Measurements from ENCODE around the gene UMPS. TPM values are rescaled to one million over a fixed set of nuclear protein-coding genes. Genes with fewer than 3 reads are reported as not detected.

UMPS gene
- total RNA-seq, 1 experiment from 2014 or later: 17.4 TPM

GRCh38 chr3:124774841-124775402 lies 44.7 kb downstream of the UMPS start:
- H3K9me3 ChIP-seq (ENCODE audit: low read length): no peaks in the 10 kb centered on the region

GRCh38 chr3:124775877-124776276 lies 45.6 kb downstream of the UMPS start:
- Histone ChIP-seq H3K27ac (ENCODE audit: low read length) (no peak overlapping the region), H3K79me2 (ENCODE audit: low read length) (no peaks in the 10 kb centered on the region), H3K9me2 (replicated peaks; ENCODE audit: insufficient read depth, low read length) (no peaks in the 10 kb centered on the region), H3K4me2 (ENCODE audit: low read depth, low read length, poor library complexity, severe bottlenecking) (no peak overlapping the region), H3K4me1 (ENCODE audit: low read length) (no peaks in the 10 kb centered on the region), H4K20me1 (ENCODE audit: insufficient read depth, low read depth, low read length) (no peaks in the 10 kb centered on the region), H3K9ac (ENCODE audit: low read length) (no peak overlapping the region), H3K36me3 (ENCODE audit: insufficient read depth, low read length) (no peaks in the 10 kb centered on the region), H3K4me3 (ENCODE audit: low read length) (no peak overlapping the region), H3K9me3 (ENCODE audit: low read length) (no peaks in the 10 kb centered on the region), H2AFZ (ENCODE audit: low read length) (no peak overlapping the region), H3K27me3 (ENCODE audit: low read length) (no peaks in the 10 kb centered on the region)
- DNase-seq: no peak

More at GRCh38 chr3:124774841-124775402, 44.7 kb downstream of the UMPS start:
- peak; percentile 31 for DNase-seq
- Histone ChIP-seq H3K27me3 (ENCODE audit: low read length) (no peaks in the 10 kb centered on the region), H3K4me3 (ENCODE audit: low read length) (no peak overlapping the region), H3K36me3 (ENCODE audit: insufficient read depth, low read length) (no peaks in the 10 kb centered on the region), H4K20me1 (ENCODE audit: insufficient read depth, low read depth, low read length) (no peaks in the 10 kb centered on the region), H3K79me2 (ENCODE audit: low read length) (no peaks in the 10 kb centered on the region), H3K4me2 (ENCODE audit: low read depth, low read length, poor library complexity, severe bottlenecking) (no peak overlapping the region), H3K9ac (ENCODE audit: low read length) (no peak overlapping the region), H3K4me1 (ENCODE audit: low read length) (no peaks in the 10 kb centered on the region), H3K27ac (ENCODE audit: low read length) (no peak overlapping the region), H2AFZ (ENCODE audit: low read length) (no peak overlapping the region), H3K9me2 (replicated peaks; ENCODE audit: insufficient read depth, low read length) (no peaks in the 10 kb centered on the region)

GRCh38 chr3:124776856-124777255 lies 46.6 kb downstream of the UMPS start:
- Histone ChIP-seq H3K4me1 (ENCODE audit: low read length) (no peaks in the 10 kb centered on the region), H3K4me2 (ENCODE audit: low read depth, low read length, poor library complexity, severe bottlenecking) (no peak overlapping the region), H3K9me3 (ENCODE audit: low read length) (no peaks in the 10 kb centered on the region), H3K27ac (ENCODE audit: low read length) (no peak overlapping the region), H3K4me3 (ENCODE audit: low read length) (no peak overlapping the region), H2AFZ (ENCODE audit: low read length) (no peak overlapping the region), H3K36me3 (ENCODE audit: insufficient read depth, low read length) (no peaks in the 10 kb centered on the region), H3K27me3 (ENCODE audit: low read length) (no peaks in the 10 kb centered on the region), H3K9me2 (replicated peaks; ENCODE audit: insufficient read depth, low read length) (no peaks in the 10 kb centered on the region), H3K79me2 (ENCODE audit: low read length) (no peaks in the 10 kb centered on the region), H3K9ac (ENCODE audit: low read length) (no peak overlapping the region), H4K20me1 (ENCODE audit: insufficient read depth, low read depth, low read length) (no peaks in the 10 kb centered on the region)
- DNase-seq: peak; percentile 33

GRCh38 chr3:124777762-124778470 lies 47.7 kb downstream of the UMPS start:
- Histone ChIP-seq H3K4me2 (ENCODE audit: low read depth, low read length, poor library complexity, severe bottlenecking) (no peak overlapping the region), H2AFZ (ENCODE audit: low read length) (no peak overlapping the region), H3K27ac (ENCODE audit: low read length) (no peak overlapping the region), H3K4me1 (ENCODE audit: low read length) (no peaks in the 10 kb centered on the region), H3K27me3 (ENCODE audit: low read length) (no peaks in the 10 kb centered on the region), H3K9me3 (ENCODE audit: low read length) (no peaks in the 10 kb centered on the region), H4K20me1 (ENCODE audit: insufficient read depth, low read depth, low read length) (no peaks in the 10 kb centered on the region), H3K79me2 (ENCODE audit: low read length) (no peaks in the 10 kb centered on the region), H3K9ac (ENCODE audit: low read length) (no peak overlapping the region), H3K9me2 (replicated peaks; ENCODE audit: insufficient read depth, low read length) (no peaks in the 10 kb centered on the region), H3K4me3 (ENCODE audit: low read length) (no peak overlapping the region), H3K36me3 (ENCODE audit: insufficient read depth, low read length) (no peaks in the 10 kb centered on the region)
- no peak for DNase-seq

- H2AFZ ChIP-seq (ENCODE audit: low read length): no peak overlapping the region
- H3K27me3 ChIP-seq (ENCODE audit: low read length): no peaks in the 10 kb centered on the region
- H3K9ac ChIP-seq (ENCODE audit: low read length): no peak overlapping the region
- no peak overlapping the region for H3K27ac ChIP-seq (ENCODE audit: low read length)
- no peaks in the 10 kb centered on the region for H4K20me1 ChIP-seq (ENCODE audit: insufficient read depth, low read depth, low read length)
- H3K4me2 ChIP-seq (ENCODE audit: low read depth, low read length, poor library complexity, severe bottlenecking): no peak overlapping the region
- H3K9me3 ChIP-seq (ENCODE audit: low read length): no peaks in the 10 kb centered on the region
- H3K4me1 ChIP-seq (ENCODE audit: low read length): no peaks in the 10 kb centered on the region
- H3K4me3 ChIP-seq (ENCODE audit: low read length): no peak overlapping the region
- H3K79me2 ChIP-seq (ENCODE audit: low read length): no peaks in the 10 kb centered on the region
- no peaks in the 10 kb centered on the region for H3K9me2 ChIP-seq (replicated peaks; ENCODE audit: insufficient read depth, low read length)
- DNase-seq: no peak
- no peaks in the 10 kb centered on the region for H3K36me3 ChIP-seq (ENCODE audit: insufficient read depth, low read length)
Observed at GRCh38 chr3:124779116-124779515, 48.9 kb downstream of the UMPS start.

- no peaks in the 10 kb centered on the region for H3K79me2 ChIP-seq (ENCODE audit: low read length)
- no peak overlapping the region for H3K27ac ChIP-seq (ENCODE audit: low read length)
- H3K9me3 ChIP-seq (ENCODE audit: low read length): no peaks in the 10 kb centered on the region
- no peaks in the 10 kb centered on the region for H3K4me1 ChIP-seq (ENCODE audit: low read length)
- H2AFZ ChIP-seq (ENCODE audit: low read length): no peak overlapping the region
- H3K4me2 ChIP-seq (ENCODE audit: low read depth, low read length, poor library complexity, severe bottlenecking): no peak overlapping the region
- H3K36me3 ChIP-seq (ENCODE audit: insufficient read depth, low read length): no peaks in the 10 kb centered on the region
- no peak overlapping the region for H3K4me3 ChIP-seq (ENCODE audit: low read length)
- H4K20me1 ChIP-seq (ENCODE audit: insufficient read depth, low read depth, low read length): no peaks in the 10 kb centered on the region
- no peak for DNase-seq
- no peak overlapping the region for H3K9ac ChIP-seq (ENCODE audit: low read length)
- no peaks in the 10 kb centered on the region for H3K9me2 ChIP-seq (replicated peaks; ENCODE audit: insufficient read depth, low read length)
- no peaks in the 10 kb centered on the region for H3K27me3 ChIP-seq (ENCODE audit: low read length)
Observed at GRCh38 chr3:124779751-124780191, 49.5 kb downstream of the UMPS start.

- H3K4me1 ChIP-seq (ENCODE audit: low read length): no peaks in the 10 kb centered on the region
- H3K79me2 ChIP-seq (ENCODE audit: low read length): no peaks in the 10 kb centered on the region
- H3K9me3 ChIP-seq (ENCODE audit: low read length): no peaks in the 10 kb centered on the region
- H3K36me3 ChIP-seq (ENCODE audit: insufficient read depth, low read length): no peaks in the 10 kb centered on the region
- no peak for DNase-seq
- H4K20me1 ChIP-seq (ENCODE audit: insufficient read depth, low read depth, low read length): no peaks in the 10 kb centered on the region
- H2AFZ ChIP-seq (ENCODE audit: low read length): no peak overlapping the region
- H3K4me2 ChIP-seq (ENCODE audit: low read depth, low read length, poor library complexity, severe bottlenecking): no peak overlapping the region
- no peak overlapping the region for H3K27ac ChIP-seq (ENCODE audit: low read length)
- no peak overlapping the region for H3K9ac ChIP-seq (ENCODE audit: low read length)
- H3K9me2 ChIP-seq (replicated peaks; ENCODE audit: insufficient read depth, low read length): no peaks in the 10 kb centered on the region
- H3K4me3 ChIP-seq (ENCODE audit: low read length): no peak overlapping the region
- H3K27me3 ChIP-seq (ENCODE audit: low read length): no peaks in the 10 kb centered on the region
Observed at GRCh38 chr3:124780356-124780755, 50.1 kb downstream of the UMPS start.

- Histone ChIP-seq H4K20me1 (ENCODE audit: insufficient read depth, low read depth, low read length) (no peaks in the 10 kb centered on the region), H3K4me1 (ENCODE audit: low read length) (no peaks in the 10 kb centered on the region), H2AFZ (ENCODE audit: low read length) (no peak overlapping the region), H3K9ac (ENCODE audit: low read length) (no peak overlapping the region), H3K4me3 (ENCODE audit: low read length) (no peak overlapping the region), H3K9me2 (replicated peaks; ENCODE audit: insufficient read depth, low read length) (no peaks in the 10 kb centered on the region), H3K79me2 (ENCODE audit: low read length) (no peaks in the 10 kb centered on the region), H3K27me3 (ENCODE audit: low read length) (no peaks in the 10 kb centered on the region), H3K4me2 (ENCODE audit: low read depth, low read length, poor library complexity, severe bottlenecking) (no peak overlapping the region), H3K27ac (ENCODE audit: low read length) (no peak overlapping the region), H3K36me3 (ENCODE audit: insufficient read depth, low read length) (no peaks in the 10 kb centered on the region), H3K9me3 (ENCODE audit: low read length) (no peaks in the 10 kb centered on the region)
- DNase-seq: no peak
Observed at GRCh38 chr3:124780761-124781475, 50.7 kb downstream of the UMPS start.

Data from Karpas-422 (cell line).